T-helper 2 cell treated with Interferon-gamma antibody and Interleukin-4, amounts not matched to agents 5 μg/mL and 100 μg/mL, for 36 hours (primary cell): Measurements from ENCODE around the gene TMEM63C.

Experiments
- DNase-seq: peaks from one replicate; pipeline ENCODE4 v3.0.0; 2021; ENCODE audit warnings: low spot score
- H3K27ac Mint-ChIP-seq: one replicate; pipeline ENCODE4 v1.8.0; 2021; ENCODE audit warnings: mild to moderate bottlenecking, mixed read lengths
- H3K27me3 Mint-ChIP-seq: one replicate; pipeline ENCODE4 v1.8.0; 2021; ENCODE audit warnings: low read depth, mixed read lengths
- H3K36me3 Mint-ChIP-seq: one replicate; pipeline ENCODE4 v1.8.0; 2021; ENCODE audit warnings: low read depth, mixed read lengths
- H3K4me1 Mint-ChIP-seq: one replicate; pipeline ENCODE4 v1.8.0; 2021; ENCODE audit warnings: low read depth, mixed read lengths
- H3K4me3 Mint-ChIP-seq: one replicate; pipeline ENCODE4 v1.8.0; 2022; ENCODE audit warnings: mild to moderate bottlenecking, moderate library complexity, mixed read lengths
- H3K9me3 Mint-ChIP-seq: one replicate; pipeline ENCODE4 v1.8.0; 2021; ENCODE audit warnings: mixed read lengths

TMEM63C gene

DNA sequence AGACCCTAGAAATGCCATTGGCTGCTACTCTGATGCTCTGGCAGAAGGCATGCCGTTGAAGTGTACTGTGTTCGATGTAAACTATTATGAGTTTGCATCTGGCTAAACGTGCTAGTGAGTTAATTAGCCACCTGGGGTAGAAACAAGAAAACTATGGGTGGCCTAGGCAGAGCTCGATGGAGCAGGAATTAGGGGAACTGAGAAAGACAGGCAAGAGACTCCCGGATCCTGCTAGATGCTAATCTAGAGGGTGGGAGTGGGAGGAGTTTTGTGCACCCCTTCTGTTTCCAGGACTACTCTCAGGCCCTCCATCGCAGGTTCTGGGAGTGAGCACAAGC lies 32.0 kb downstream of the TMEM63C start:
- no peak overlapping the region for H3K4me3 Mint-ChIP-seq
- no peak overlapping the region for H3K27ac Mint-ChIP-seq
- peaks cover 7% of the 10 kb centered on the region for H3K27me3 Mint-ChIP-seq
- DNase-seq, result no peak
- no peaks in the 10 kb centered on the region for H3K9me3 Mint-ChIP-seq
- H3K4me1 Mint-ChIP-seq, result no peaks in the 10 kb centered on the region
- no peaks in the 10 kb centered on the region for H3K36me3 Mint-ChIP-seq

- Mint-ChIP-seq H3K4me1 (no peaks in the 10 kb centered on the region), H3K9me3 (no peaks in the 10 kb centered on the region), H3K4me3 (no peak overlapping the region)
Observed at GRCh38 chr14:77214216-77214615, 32.6 kb downstream of the TMEM63C start.

GRCh38 chr14:77217551-77217950 lies 36.0 kb downstream of the TMEM63C start:
- peaks cover 7% of the 10 kb centered on the region for H3K27me3 Mint-ChIP-seq
- H3K9me3 Mint-ChIP-seq, result no peaks in the 10 kb centered on the region
- H3K4me1 Mint-ChIP-seq, result no peaks in the 10 kb centered on the region
- H3K27ac Mint-ChIP-seq, result no peak overlapping the region
- no peak overlapping the region for H3K4me3 Mint-ChIP-seq
- DNase-seq, result no peak
- no peaks in the 10 kb centered on the region for H3K36me3 Mint-ChIP-seq

More at GRCh38 chr14:77214216-77214615, 32.6 kb downstream of the TMEM63C start:
- Mint-ChIP-seq H3K27ac (no peak overlapping the region), H3K36me3 (no peaks in the 10 kb centered on the region), H3K27me3 (peaks cover 7% of the 10 kb centered on the region)
- no peak for DNase-seq

DNA sequence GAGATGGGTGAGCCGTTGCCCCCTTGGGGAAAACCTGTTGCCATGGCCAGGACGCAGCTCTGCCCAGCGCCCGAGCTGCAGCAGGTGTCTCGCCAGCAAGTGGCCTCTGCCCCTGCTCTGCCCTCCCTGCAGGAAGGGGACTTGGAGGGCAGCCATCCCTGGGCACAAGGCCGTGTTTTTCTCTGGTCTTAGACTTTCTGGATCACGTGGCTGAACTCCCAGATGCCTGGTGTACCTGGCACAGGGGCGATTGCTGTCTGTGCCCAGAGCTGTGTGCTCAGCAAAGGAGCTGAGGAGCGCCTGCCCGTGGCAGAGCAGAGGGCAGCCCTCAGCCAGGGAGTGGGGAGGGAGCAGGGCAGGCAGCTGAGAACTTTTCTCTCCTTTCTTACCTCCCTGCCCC lies 38.0 kb downstream of the TMEM63C start:
- Mint-ChIP-seq H3K4me3 (no peak overlapping the region), H3K9me3 (no peaks in the 10 kb centered on the region), H3K27me3 (peaks cover 4% of the 10 kb centered on the region), H3K36me3 (no peaks in the 10 kb centered on the region), H3K4me1 (no peaks in the 10 kb centered on the region), H3K27ac (no peak overlapping the region)
- no peak for DNase-seq

GRCh38 chr14:77220246-77221017 lies 38.8 kb downstream of the TMEM63C start:
- Mint-ChIP-seq H3K27me3 (peaks cover 2% of the 10 kb centered on the region), H3K4me3 (no peak overlapping the region), H3K27ac (peak overlapping the region; percentile 7), H3K9me3 (no peaks in the 10 kb centered on the region), H3K36me3 (no peaks in the 10 kb centered on the region), H3K4me1 (no peaks in the 10 kb centered on the region)
- DNase-seq, result no peak

DNA sequence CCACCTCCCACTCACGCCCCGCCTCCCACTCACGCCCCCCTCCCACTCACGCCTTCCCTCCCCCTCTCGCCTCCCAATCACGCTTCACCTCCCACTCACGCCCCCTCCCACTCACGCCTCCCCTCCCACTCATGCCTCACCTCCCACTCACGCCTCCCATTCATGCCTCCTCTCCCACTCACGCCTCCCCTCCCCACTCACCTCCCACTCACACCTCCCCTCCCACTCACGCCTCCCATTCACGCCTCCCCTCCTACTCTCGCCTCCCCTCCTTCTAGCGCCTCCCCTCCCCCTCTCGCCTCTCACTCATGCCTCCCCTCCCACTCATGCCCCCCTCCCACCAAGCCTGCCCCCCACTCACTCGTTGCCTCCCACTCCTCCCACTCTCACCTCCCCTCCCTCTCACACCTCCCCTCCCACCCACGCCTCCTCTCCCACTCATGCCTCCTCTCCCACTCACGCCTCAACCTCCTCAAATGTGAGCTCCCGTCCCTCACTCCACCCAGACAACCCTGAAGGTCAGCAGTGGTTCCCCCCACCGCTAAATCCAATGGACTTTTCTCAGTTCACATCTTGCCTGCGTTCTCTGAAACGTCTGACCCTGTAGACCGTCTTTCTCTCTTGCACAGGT lies 39.8 kb downstream of the TMEM63C start:
- no peaks in the 10 kb centered on the region for H3K36me3 Mint-ChIP-seq
- no peaks in the 10 kb centered on the region for H3K4me1 Mint-ChIP-seq
- peaks cover 2% of the 10 kb centered on the region for H3K27me3 Mint-ChIP-seq
- no peak for DNase-seq
- H3K27ac Mint-ChIP-seq, result peak overlapping the region; percentile 33
- no peak overlapping the region for H3K4me3 Mint-ChIP-seq
- H3K9me3 Mint-ChIP-seq, result no peaks in the 10 kb centered on the region

DNA sequence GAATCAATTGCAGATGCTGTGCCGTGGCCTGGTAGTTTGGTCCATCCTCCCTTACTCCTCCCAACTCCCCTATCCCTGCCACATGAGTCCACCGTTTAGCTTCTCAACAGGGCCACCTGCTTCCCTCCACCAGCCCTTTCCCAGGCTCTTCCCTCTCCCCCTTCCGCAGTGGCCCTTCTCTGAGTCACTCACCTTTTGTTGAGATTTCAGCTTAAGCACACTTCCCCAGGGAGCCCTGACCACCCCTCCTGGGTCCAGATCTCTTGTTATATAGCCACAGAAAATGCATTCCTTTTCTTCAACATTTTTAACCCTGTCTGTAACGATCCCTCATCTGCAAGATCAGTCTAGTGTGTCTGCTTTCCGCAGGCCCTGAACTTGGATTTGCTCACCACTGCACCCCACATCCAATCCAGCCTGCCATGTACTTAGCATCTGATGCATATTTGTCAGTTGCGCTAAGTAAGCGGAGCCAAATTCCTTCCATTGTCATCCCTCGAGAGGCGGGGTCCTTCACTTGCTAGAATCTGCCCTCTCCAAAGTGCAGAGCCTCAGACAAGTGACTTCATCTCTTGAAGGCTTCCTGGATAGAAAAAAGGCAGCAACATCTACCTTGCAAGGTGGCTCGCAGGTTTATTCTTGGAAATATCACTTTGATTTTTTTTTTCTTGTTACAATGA lies 41.1 kb downstream of the TMEM63C start:
- Mint-ChIP-seq H3K27ac (no peak overlapping the region), H3K36me3 (no peaks in the 10 kb centered on the region), H3K27me3 (no peaks in the 10 kb centered on the region), H3K4me3 (no peak overlapping the region), H3K9me3 (no peaks in the 10 kb centered on the region), H3K4me1 (no peaks in the 10 kb centered on the region)
- no peak for DNase-seq

DNA sequence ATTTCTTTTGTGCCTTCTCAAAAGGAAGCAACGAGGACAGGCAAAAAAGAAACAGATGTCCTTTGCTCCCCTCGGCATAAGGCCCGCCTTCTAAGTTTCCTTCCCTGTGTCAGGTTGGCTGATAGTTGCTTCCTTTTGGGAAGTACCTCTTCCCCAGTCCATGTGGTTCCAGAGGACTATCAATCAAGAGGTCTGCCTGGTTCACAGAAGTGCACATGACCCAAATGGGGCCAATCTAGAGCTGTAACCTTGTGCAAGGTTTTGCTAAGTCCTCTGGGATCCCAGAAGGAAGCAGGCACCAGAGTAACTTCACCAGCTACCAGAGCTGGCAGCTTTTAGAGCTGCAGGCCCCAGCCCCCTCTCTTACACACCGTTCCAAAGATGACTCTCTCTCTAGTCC lies 42.6 kb downstream of the TMEM63C start:
- H3K4me3 Mint-ChIP-seq, result no peak overlapping the region
- no peaks in the 10 kb centered on the region for H3K4me1 Mint-ChIP-seq
- no peak for DNase-seq
- no peaks in the 10 kb centered on the region for H3K27me3 Mint-ChIP-seq
- H3K36me3 Mint-ChIP-seq, result no peaks in the 10 kb centered on the region
- no peaks in the 10 kb centered on the region for H3K9me3 Mint-ChIP-seq
- no peak overlapping the region for H3K27ac Mint-ChIP-seq

- Mint-ChIP-seq H3K36me3 (no peaks in the 10 kb centered on the region), H3K4me3 (no peak overlapping the region), H3K27ac (no peak overlapping the region), H3K4me1 (no peaks in the 10 kb centered on the region), H3K9me3 (no peaks in the 10 kb centered on the region), H3K27me3 (no peaks in the 10 kb centered on the region)
- no peak for DNase-seq
Observed at GRCh38 chr14:77225254-77225653, 43.7 kb downstream of the TMEM63C start.

GRCh38 chr14:77225892-77226557 lies 44.4 kb downstream of the TMEM63C start:
- H3K4me1 Mint-ChIP-seq, result no peaks in the 10 kb centered on the region
- H3K36me3 Mint-ChIP-seq, result no peaks in the 10 kb centered on the region
- no peaks in the 10 kb centered on the region for H3K27me3 Mint-ChIP-seq
- no peak for DNase-seq
- no peak overlapping the region for H3K27ac Mint-ChIP-seq
- no peaks in the 10 kb centered on the region for H3K9me3 Mint-ChIP-seq
- H3K4me3 Mint-ChIP-seq, result no peak overlapping the region

DNA sequence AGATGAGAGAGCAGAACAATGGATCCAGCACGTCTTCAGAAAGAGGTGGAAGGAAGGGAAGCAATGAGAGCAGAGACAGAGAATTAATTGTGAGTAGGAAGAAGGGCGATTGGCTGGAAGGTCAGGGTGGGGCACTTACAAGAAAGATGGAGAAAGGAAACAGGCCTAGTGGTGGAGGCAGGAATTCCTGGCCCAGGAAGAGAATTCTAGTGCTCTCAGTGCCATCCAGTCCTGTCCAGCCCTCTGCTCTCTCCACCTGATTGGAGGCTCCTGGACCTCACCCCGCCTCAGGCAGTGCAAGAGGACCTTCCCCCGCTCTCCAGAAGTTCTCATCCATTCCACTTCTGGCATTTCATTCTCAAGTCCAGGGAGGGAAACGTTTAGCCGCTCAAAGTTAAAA lies 46.5 kb downstream of the TMEM63C start:
- Mint-ChIP-seq H3K27me3 (no peaks in the 10 kb centered on the region), H3K27ac (no peak overlapping the region), H3K36me3 (no peaks in the 10 kb centered on the region)

DNA sequence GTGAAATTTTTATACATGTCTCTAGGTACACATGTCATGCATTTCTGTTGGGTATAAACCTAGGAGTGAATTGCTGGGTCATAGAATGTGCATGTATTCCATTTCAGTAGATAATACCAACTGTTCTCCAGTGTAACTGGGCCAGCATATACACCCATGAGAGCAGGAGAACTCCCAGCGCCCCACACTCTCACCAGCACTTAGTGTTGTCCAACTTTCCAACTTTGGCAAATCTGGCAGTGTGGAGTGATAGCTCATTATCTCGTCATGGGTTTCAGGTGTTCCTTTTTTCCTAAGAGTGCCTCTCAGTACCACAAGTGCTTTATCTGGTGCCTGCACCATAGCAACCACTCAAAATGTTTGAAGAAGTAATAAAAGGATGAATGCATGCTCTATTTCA lies 49.3 kb downstream of the TMEM63C start:
- H3K27me3 Mint-ChIP-seq, result no peaks in the 10 kb centered on the region

More for the DNA sequence above, 46.5 kb downstream of the TMEM63C start:
- DNase-seq, result no peak
- H3K4me3 Mint-ChIP-seq, result no peak overlapping the region
- H3K9me3 Mint-ChIP-seq, result no peaks in the 10 kb centered on the region
- no peaks in the 10 kb centered on the region for H3K4me1 Mint-ChIP-seq

DNA sequence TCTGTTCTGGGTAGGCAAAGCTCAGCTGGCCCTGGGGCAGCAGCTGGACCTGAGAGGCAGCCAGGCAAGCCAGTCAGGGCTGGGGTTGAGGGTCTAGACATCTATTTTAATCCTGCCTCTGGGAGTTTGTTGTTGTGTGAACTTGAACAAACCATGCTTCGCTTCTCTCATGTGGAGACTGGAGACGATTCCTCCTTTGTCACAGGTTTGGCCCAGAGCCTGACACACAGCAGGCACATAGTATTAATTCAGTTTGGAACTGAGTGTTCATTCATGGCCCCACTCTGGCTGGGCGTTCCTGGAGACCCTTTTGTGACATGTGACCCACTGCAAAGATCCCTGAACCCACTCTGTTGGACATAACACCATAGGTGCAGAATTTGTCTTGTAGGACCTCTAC lies 50.1 kb downstream of the TMEM63C start:
- Mint-ChIP-seq H3K36me3 (no peaks in the 10 kb centered on the region), H3K4me3 (no peak overlapping the region), H3K27me3 (no peaks in the 10 kb centered on the region), H3K9me3 (no peaks in the 10 kb centered on the region), H3K27ac (no peak overlapping the region), H3K4me1 (no peaks in the 10 kb centered on the region)
- no peak for DNase-seq

More for the DNA sequence above, 49.3 kb downstream of the TMEM63C start:
- Mint-ChIP-seq H3K4me3 (no peak overlapping the region), H3K9me3 (no peaks in the 10 kb centered on the region), H3K36me3 (no peaks in the 10 kb centered on the region), H3K27ac (no peak overlapping the region), H3K4me1 (no peaks in the 10 kb centered on the region)
- no peak for DNase-seq

GRCh38 chr14:77236814-77237213 lies 55.2 kb downstream of the TMEM63C start:
- Mint-ChIP-seq H3K9me3 (no peaks in the 10 kb centered on the region), H3K27ac (no peak overlapping the region), H3K27me3 (no peaks in the 10 kb centered on the region), H3K4me1 (no peaks in the 10 kb centered on the region), H3K4me3 (no peak overlapping the region), H3K36me3 (no peaks in the 10 kb centered on the region)
- DNase-seq, result no peak
